ENCODE measurements around the gene FADD.
A peak's percentile ranks its signal among the peaks of the same experiment; 100 is the strongest.
"Not testable (repeated sequence)": the region's sequence is repeated elsewhere in the genome, so short reads cannot be mapped to it uniquely, and the experiment has no call there.

The FADD gene

GRCh38 chr11:70182266-70182665 is 20.8 kb upstream of the FADD start:
- no peak for DNase-seq (ENCODE audit: low spot score)

- DNase-seq (ENCODE audit: low spot score), result no peak
These were observed 20.1 kb upstream of the FADD start for GRCh38 chr11:70183032-70183431.

- no peak for DNase-seq (ENCODE audit: low spot score)
These were observed 19.5 kb upstream of the FADD start for GRCh38 chr11:70183483-70184176.

- no peak for DNase-seq (ENCODE audit: low spot score)
These were observed 18.7 kb upstream of the FADD start for GRCh38 chr11:70184396-70184795.

GRCh38 chr11:70185348-70186055 is 17.6 kb upstream of the FADD start:
- DNase-seq (ENCODE audit: low spot score), result no peak

GRCh38 chr11:70186420-70186819 is 16.7 kb upstream of the FADD start:
- no peak for DNase-seq (ENCODE audit: low spot score)

- no peak for DNase-seq (ENCODE audit: low spot score)
These were observed 16.2 kb upstream of the FADD start for GRCh38 chr11:70186936-70187335.

GRCh38 chr11:70187771-70188170 is 15.3 kb upstream of the FADD start:
- no peak for DNase-seq (ENCODE audit: low spot score)

GRCh38 chr11:70189622-70190021 is 13.5 kb upstream of the FADD start:
- DNase-seq (ENCODE audit: low spot score), result no peak

- DNase-seq (ENCODE audit: low spot score), result peak; percentile 49
These were observed 11.5 kb upstream of the FADD start for GRCh38 chr11:70191495-70192140.

- DNase-seq (ENCODE audit: low spot score), result no peak
These were observed 10.3 kb upstream of the FADD start for GRCh38 chr11:70192666-70193410.

GRCh38 chr11:70193411-70194292 is 9.4 kb upstream of the FADD start:
- no peak for DNase-seq (ENCODE audit: low spot score)

GRCh38 chr11:70194792-70195791 is 8.0 kb upstream of the FADD start:
- no peak for DNase-seq (ENCODE audit: low spot score)

GRCh38 chr11:70200212-70200844 is 2.8 kb upstream of the FADD start:
- no peak for DNase-seq (ENCODE audit: low spot score)

GRCh38 chr11:70201047-70201446 is 2.0 kb upstream of the FADD start:
- DNase-seq (ENCODE audit: low spot score), result not testable (repeated sequence)

- DNase-seq (ENCODE audit: low spot score), result no peak
These were observed 924 bp upstream of the FADD start for GRCh38 chr11:70201882-70202861.

- DNase-seq (ENCODE audit: low spot score), result no peak
These were observed 812 bp downstream of the FADD start for GRCh38 chr11:70203751-70204465.

GRCh38 chr11:70204466-70204799 is 1.3 kb downstream of the FADD start:
- no peak for DNase-seq (ENCODE audit: low spot score)
